ENCODE data around the gene SLC35F4.

The SLC35F4 gene

DNA sequence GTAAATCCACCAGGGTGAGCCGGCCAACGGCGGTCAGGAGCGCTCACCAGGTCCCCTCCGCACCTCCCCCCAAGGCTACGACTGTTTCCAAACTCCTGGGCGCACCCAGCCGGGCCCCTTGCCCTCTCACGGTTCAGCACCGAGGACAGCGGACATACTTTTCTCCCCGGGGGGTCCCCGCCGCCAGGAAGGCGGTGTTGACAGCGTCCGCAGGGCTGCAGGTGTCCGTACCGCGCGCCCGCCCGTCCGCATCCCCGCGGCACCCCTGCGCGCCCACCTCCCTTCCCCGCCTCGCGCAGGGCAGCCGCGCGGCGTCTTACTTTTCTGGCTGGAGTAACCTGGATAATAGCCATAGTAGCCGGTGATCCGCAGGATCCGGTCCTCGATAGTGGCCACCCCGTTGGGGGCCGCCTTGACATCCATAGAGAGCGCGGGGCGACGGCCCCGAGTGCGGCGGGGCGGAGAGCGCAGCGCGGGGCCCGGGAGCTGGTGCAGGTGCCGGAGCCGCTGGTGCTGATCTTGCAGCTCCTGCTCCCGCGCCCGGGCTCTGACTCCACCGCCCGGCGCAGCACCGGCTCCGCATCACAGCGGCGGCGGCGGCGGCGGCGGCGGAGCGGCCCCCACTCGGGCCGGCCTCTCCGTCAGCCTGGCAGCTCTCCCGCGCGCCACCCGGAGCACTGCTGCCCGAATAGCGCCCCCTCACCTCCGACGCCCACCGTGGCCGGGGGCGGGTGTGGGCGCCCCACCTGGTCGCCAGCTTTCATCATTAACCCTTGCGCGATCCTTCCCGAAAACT is at the start of gene SLC35F4:
SLC35F4 (minus strand) TSS at position 690 of the 796 bp plus-strand sequence.
- in situ Hi-C loops (cut with MboI; ENCODE audit: low pct_unique_long_range_greater_than_20kb, low sequenced_read_pairs, unreplicated experiment), result no loop called here
- peak; percentile 29 for DNase-seq (ENCODE audit: low spot score)
- no peak for TF ChIP-seq CTCF (IDR thresholded peaks at IDR 0.05; ENCODE audit: extremely low read depth, insufficient read depth, missing control alignments)

GRCh38 chr14:57909626-57910025 is 43.7 kb upstream of the SLC35F4 start:
- DNase-seq (ENCODE audit: low spot score), result no peak
- in situ Hi-C loops (cut with MboI; ENCODE audit: low pct_unique_long_range_greater_than_20kb, low sequenced_read_pairs, unreplicated experiment), result no loop called here
- no peak for TF ChIP-seq CTCF (IDR thresholded peaks at IDR 0.05; ENCODE audit: extremely low read depth, insufficient read depth, missing control alignments)

GRCh38 chr14:57903954-57904353 is 38.1 kb upstream of the SLC35F4 start:
- TF ChIP-seq CTCF (IDR thresholded peaks at IDR 0.05; ENCODE audit: extremely low read depth, insufficient read depth, missing control alignments), result no peak
- DNase-seq (ENCODE audit: low spot score), result no peak
- in situ Hi-C loops (cut with MboI; ENCODE audit: low pct_unique_long_range_greater_than_20kb, low sequenced_read_pairs, unreplicated experiment), result no loop called here

DNA sequence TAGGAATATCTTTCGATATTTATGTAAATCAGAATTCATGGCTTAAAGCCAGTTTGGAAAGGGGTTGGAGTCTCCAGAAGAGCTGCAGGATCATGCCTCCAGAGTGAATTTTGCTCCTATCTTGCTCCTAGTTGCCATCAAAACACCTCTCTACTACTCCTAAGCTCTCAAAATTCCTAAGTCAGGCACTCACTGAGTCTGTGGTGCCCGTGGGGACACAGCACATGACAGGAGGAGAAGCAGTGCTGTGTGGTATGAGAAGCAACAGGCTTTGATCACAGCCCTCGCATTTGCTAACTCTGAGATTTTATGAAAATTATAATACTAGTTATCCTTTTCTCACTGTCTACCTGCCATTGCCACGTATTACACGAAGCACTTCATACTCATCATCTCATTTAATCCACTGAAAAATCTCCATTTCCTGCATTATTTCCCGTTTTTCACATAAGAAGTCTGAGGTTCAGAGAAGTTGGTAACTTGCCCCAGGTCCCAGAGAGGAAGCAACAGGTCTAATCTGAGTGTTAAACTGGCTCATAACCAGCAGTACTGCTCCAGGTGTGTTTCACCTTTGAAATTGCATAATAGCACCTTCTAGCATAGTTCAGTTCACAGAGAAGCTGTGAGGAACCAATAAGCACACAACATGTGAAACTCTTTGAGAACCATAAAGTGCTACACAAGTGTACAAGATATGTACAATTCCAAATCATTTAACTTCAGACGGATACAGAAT is 33.1 kb upstream of the SLC35F4 start:
- DNase-seq (ENCODE audit: low spot score), result no peak
- TF ChIP-seq CTCF (IDR thresholded peaks at IDR 0.05; ENCODE audit: extremely low read depth, insufficient read depth, missing control alignments), result no peak
- in situ Hi-C loops (cut with MboI; ENCODE audit: low pct_unique_long_range_greater_than_20kb, low sequenced_read_pairs, unreplicated experiment), result no loop called here

DNA sequence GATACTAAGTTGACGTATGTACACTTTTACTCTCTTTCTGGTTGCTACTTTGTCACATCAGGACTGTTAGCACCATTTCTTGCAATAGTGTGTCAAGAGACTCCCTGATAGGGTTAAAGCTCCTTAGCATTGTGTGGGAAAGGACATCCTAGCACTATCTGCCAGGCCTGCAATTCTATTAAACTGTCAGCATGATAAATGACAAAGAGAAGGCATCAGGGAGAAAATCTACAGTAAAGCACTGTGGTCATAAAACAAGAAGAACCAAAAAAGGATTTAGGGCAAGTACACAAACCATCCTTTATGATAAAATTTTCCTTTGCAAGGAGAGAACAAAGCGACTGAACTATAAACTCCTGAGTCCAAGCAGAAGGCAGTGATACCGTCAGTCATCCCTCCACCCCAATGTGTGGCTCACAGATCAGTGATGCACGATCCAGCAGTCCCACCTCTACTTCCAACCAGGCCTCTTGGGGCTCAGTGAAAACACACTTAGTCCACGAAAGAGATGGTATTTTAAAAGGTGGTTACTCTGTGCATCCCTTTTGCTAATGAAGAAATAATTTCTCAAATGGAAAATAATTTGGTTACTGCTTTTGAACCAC is 31.4 kb upstream of the SLC35F4 start:
- DNase-seq (ENCODE audit: low spot score), result no peak
- TF ChIP-seq CTCF (IDR thresholded peaks at IDR 0.05; ENCODE audit: extremely low read depth, insufficient read depth, missing control alignments), result no peak

GRCh38 chr14:57889245-57889644 is 23.4 kb upstream of the SLC35F4 start:
- DNase-seq (ENCODE audit: low spot score), result no peak
- in situ Hi-C loops (cut with MboI; ENCODE audit: low pct_unique_long_range_greater_than_20kb, low sequenced_read_pairs, unreplicated experiment), result no loop called here

More for the DNA sequence above, 31.4 kb upstream of the SLC35F4 start:
- in situ Hi-C loops (cut with MboI; ENCODE audit: low pct_unique_long_range_greater_than_20kb, low sequenced_read_pairs, unreplicated experiment), result no loop called here

More at GRCh38 chr14:57889245-57889644, 23.4 kb upstream of the SLC35F4 start:
- no peak for TF ChIP-seq CTCF (IDR thresholded peaks at IDR 0.05; ENCODE audit: extremely low read depth, insufficient read depth, missing control alignments)
